Astrocyte (in vitro differentiated cells and primary cell): Measurements from ENCODE around the gene RETREG1. TPM values are rescaled to one million over a fixed set of nuclear protein-coding genes. Genes with fewer than 3 reads are reported as not detected.
"Not testable (repeated sequence)": the region's sequence is repeated elsewhere in the genome, so short reads cannot be mapped to it uniquely, and the experiment has no call there.

Experiments
- DNase-seq: peaks from one replicate; pipeline ENCODE4 v3.0.0-alpha.2; 2010; ENCODE audit warnings: low read depth
- FAIRE-seq: peaks from 2 replicates; lab custom pipeline; 2011; peaks lifted over from hg19 to GRCh38; lab: Jason Lieb, UNC
- H2AFZ ChIP-seq: 2 replicates; pipeline ENCODE4 v1.6.0; 2012; ENCODE audit warnings: low read depth, low read length, inconsistent platforms
- H3K27ac ChIP-seq: 2 replicates; pipeline ENCODE4 v1.5.1; 2011; ENCODE audit warnings: low read depth, low read length, inconsistent platforms
- H3K27me3 ChIP-seq: 2 replicates; pipeline ENCODE4 v1.6.0; 2011; ENCODE audit warnings: low read length, inconsistent platforms; ENCODE audit not compliant: insufficient read depth
- H3K36me3 ChIP-seq: 2 replicates; pipeline ENCODE4 v1.5.1; 2011; ENCODE audit warnings: low read length, inconsistent platforms; ENCODE audit not compliant: insufficient read depth
- H3K4me1 ChIP-seq: 2 replicates; pipeline ENCODE4 v1.5.1; 2011; ENCODE audit warnings: low read length, inconsistent platforms; ENCODE audit not compliant: insufficient read depth
- H3K4me2 ChIP-seq: 2 replicates; pipeline ENCODE4 v1.6.0; 2012; ENCODE audit warnings: low read length, inconsistent platforms
- H3K4me3 ChIP-seq: 2 replicates; pipeline ENCODE4 v1.5.1; 2011; ENCODE audit warnings: low read depth, mild to moderate bottlenecking, low read length, inconsistent platforms; ENCODE audit not compliant: insufficient read depth
- H3K79me2 ChIP-seq: 2 replicates; pipeline ENCODE4 v1.6.0; 2012; ENCODE audit warnings: mild to moderate bottlenecking, low read length, inconsistent platforms; ENCODE audit not compliant: insufficient read depth
- H3K9ac ChIP-seq: 2 replicates; pipeline ENCODE4 v1.6.0; 2012; ENCODE audit warnings: mild to moderate bottlenecking, low read length, inconsistent platforms
- H3K9me3 ChIP-seq: 2 replicates; pipeline ENCODE4 v1.5.1; 2012; ENCODE audit warnings: low read depth, mild to moderate bottlenecking, low read length, inconsistent platforms; ENCODE audit not compliant: insufficient read depth
- H4K20me1 ChIP-seq: 2 replicates; pipeline ENCODE4 v1.6.0; 2012; ENCODE audit warnings: low read length, inconsistent platforms; ENCODE audit not compliant: insufficient read depth
- H3K27ac Mint-ChIP-seq: one replicate; pipeline ENCODE4 v1.8.0; 2021; ENCODE audit warnings: mild to moderate bottlenecking, mixed read lengths; ENCODE audit not compliant: unreplicated experiment
- H3K27me3 Mint-ChIP-seq: one replicate; pipeline ENCODE4 v1.8.0; 2021; ENCODE audit warnings: low read depth, mixed read lengths; ENCODE audit not compliant: unreplicated experiment
- H3K36me3 Mint-ChIP-seq: one replicate; pipeline ENCODE4 v1.8.0; 2021; ENCODE audit warnings: low read depth, mixed read lengths; ENCODE audit not compliant: unreplicated experiment
- H3K4me1 Mint-ChIP-seq: one replicate; pipeline ENCODE4 v1.8.0; 2021; ENCODE audit warnings: low read depth, mixed read lengths; ENCODE audit not compliant: unreplicated experiment
- H3K4me3 Mint-ChIP-seq: one replicate; pipeline ENCODE4 v1.8.0; 2021; ENCODE audit warnings: mild to moderate bottlenecking, moderate library complexity, mixed read lengths; ENCODE audit not compliant: unreplicated experiment
- H3K9me3 Mint-ChIP-seq: one replicate; pipeline ENCODE4 v1.8.0; 2021; ENCODE audit warnings: mild to moderate bottlenecking, mixed read lengths; ENCODE audit not compliant: unreplicated experiment
- CTCF ChIP-seq: IDR thresholded peaks from 2 replicates; pipeline ENCODE4 v1.5.1; 2011; ENCODE audit warnings: low read depth, mild to moderate bottlenecking, inconsistent platforms, low read length, moderate library complexity; ENCODE audit not compliant: insufficient read depth
- EZH2 ChIP-seq: IDR thresholded peaks from 2 replicates; pipeline ENCODE4 v1.6.1; 2012; ENCODE audit warnings: mild to moderate bottlenecking, low read length, inconsistent platforms; ENCODE audit not compliant: insufficient read depth
- total RNA-seq: library from RNA; stranded (reverse); gene quantifications from 2 replicates; pipeline ENCODE4 v1.2.1, GENCODE V29; 2021

RETREG1 gene
- total RNA-seq, 1 donor from 2014 or later: 0.98 TPM

- no peaks in the 10 kb centered on the region for H3K36me3 Mint-ChIP-seq
These were observed 4.8 kb downstream of the RETREG1 start for GRCh38 chr5:16612007-16612406.

GRCh38 chr5:16610896-16611295 is 5.9 kb downstream of the RETREG1 start:
- not testable (repeated sequence) for H3K36me3 Mint-ChIP-seq, H3K79me2 ChIP-seq, H3K9me3 Mint-ChIP-seq, H3K4me3 Mint-ChIP-seq, H3K27ac Mint-ChIP-seq, H3K9ac ChIP-seq, H4K20me1 ChIP-seq, H3K4me3 ChIP-seq, H2AFZ ChIP-seq, H3K4me2 ChIP-seq, H3K36me3 ChIP-seq, H3K27ac ChIP-seq, H3K9me3 ChIP-seq, H3K4me1 Mint-ChIP-seq, DNase-seq, H3K4me1 ChIP-seq, H3K27me3 ChIP-seq, FAIRE-seq
- H3K27me3 Mint-ChIP-seq: peaks cover 16% of the 10 kb centered on the region

More at GRCh38 chr5:16612007-16612406, 4.8 kb downstream of the RETREG1 start:
- Histone ChIP-seq H3K4me1 (no peaks in the 10 kb centered on the region), H3K79me2 (no peaks in the 10 kb centered on the region), H3K9ac (no peak overlapping the region), H4K20me1 (no peaks in the 10 kb centered on the region), H3K9me3 (no peaks in the 10 kb centered on the region), H2AFZ (no peak overlapping the region), H3K27me3 (peaks cover 7% of the 10 kb centered on the region), H3K36me3 (no peaks in the 10 kb centered on the region), H3K27ac (no peak overlapping the region), H3K4me2 (no peak overlapping the region), H3K4me3 (no peak overlapping the region)
- Mint-ChIP-seq H3K9me3 (peaks cover under 1% of the 10 kb centered on the region), H3K27ac (no peak overlapping the region), H3K4me3 (no peak overlapping the region), H3K27me3 (peaks cover 15% of the 10 kb centered on the region), H3K4me1 (no peaks in the 10 kb centered on the region)
- DNase-seq: no peak
- FAIRE-seq: no peak
- TF ChIP-seq EZH2 (no peak), CTCF (no peak)

- no peak overlapping the region for H2AFZ ChIP-seq
- Mint-ChIP-seq H3K9me3 (peaks cover 14% of the 10 kb centered on the region), H3K36me3 (no peaks in the 10 kb centered on the region), H3K27ac (no peak overlapping the region), H3K27me3 (peaks cover 11% of the 10 kb centered on the region), H3K4me1 (no peaks in the 10 kb centered on the region), H3K4me3 (no peak overlapping the region)
- H3K27ac ChIP-seq: no peak overlapping the region
- TF ChIP-seq CTCF: no peak
- no peaks in the 10 kb centered on the region for H4K20me1 ChIP-seq
- peaks cover 2% of the 10 kb centered on the region for H3K27me3 ChIP-seq
- H3K36me3 ChIP-seq: no peaks in the 10 kb centered on the region
- no peak overlapping the region for H3K9ac ChIP-seq
- DNase-seq (no peak), FAIRE-seq (no peak)
- no peaks in the 10 kb centered on the region for H3K4me1 ChIP-seq
- no peak overlapping the region for H3K4me2 ChIP-seq
- no peaks in the 10 kb centered on the region for H3K79me2 ChIP-seq
- H3K4me3 ChIP-seq: no peak overlapping the region
- H3K9me3 ChIP-seq: no peaks in the 10 kb centered on the region
These were observed 7.4 kb downstream of the RETREG1 start for GRCh38 chr5:16609412-16609811.
